ENCODE data around the gene DLK1.

Gene DLK1

GRCh38 chr14:100761481-100761880, 34.8 kb downstream of the DLK1 start:
- no peak for DNase-seq (ENCODE audit: low read depth in 2 of 2)

GRCh38 chr14:100762089-100762515, 35.4 kb downstream of the DLK1 start:
- no peak for DNase-seq (ENCODE audit: low read depth in 2 of 2)

- DNase-seq (ENCODE audit: low read depth in 2 of 2) = no peak
Measured at GRCh38 chr14:100762901-100763300, 36.2 kb downstream of the DLK1 start.

- no peak for DNase-seq (ENCODE audit: low read depth in 2 of 2)
Measured at GRCh38 chr14:100764471-100765115, 37.9 kb downstream of the DLK1 start.

- no peak for DNase-seq (ENCODE audit: low read depth in 2 of 2)
Measured at GRCh38 chr14:100765296-100765695, 38.6 kb downstream of the DLK1 start.

GRCh38 chr14:100765991-100766390, 39.3 kb downstream of the DLK1 start:
- DNase-seq (ENCODE audit: low read depth in 2 of 2) = no peak

GRCh38 chr14:100767003-100767787, 40.5 kb downstream of the DLK1 start:
- no peak for DNase-seq (ENCODE audit: low read depth in 2 of 2)

GRCh38 chr14:100767788-100768536, 41.3 kb downstream of the DLK1 start:
- DNase-seq (ENCODE audit: low read depth in 2 of 2) = no peak

GRCh38 chr14:100769035-100769939, 42.6 kb downstream of the DLK1 start:
- no peak for DNase-seq (ENCODE audit: low read depth in 2 of 2)

GRCh38 chr14:100770046-100770445, 43.4 kb downstream of the DLK1 start:
- no peak for DNase-seq (ENCODE audit: low read depth in 2 of 2)

GRCh38 chr14:100770605-100771120, 44.0 kb downstream of the DLK1 start:
- no peak for DNase-seq (ENCODE audit: low read depth in 2 of 2)

- DNase-seq (ENCODE audit: low read depth in 2 of 2) = no peak
Measured at GRCh38 chr14:100771121-100771800, 44.6 kb downstream of the DLK1 start.

GRCh38 chr14:100772607-100773165, 46.0 kb downstream of the DLK1 start:
- no peak for DNase-seq (ENCODE audit: low read depth in 2 of 2)

GRCh38 chr14:100773331-100774163, 46.9 kb downstream of the DLK1 start:
- no peak for DNase-seq (ENCODE audit: low read depth in 2 of 2)

- no peak for DNase-seq (ENCODE audit: low read depth in 2 of 2)
Measured at GRCh38 chr14:100774164-100774537, 47.5 kb downstream of the DLK1 start.

GRCh38 chr14:100775351-100775830, 48.7 kb downstream of the DLK1 start:
- DNase-seq (ENCODE audit: low read depth in 2 of 2) = no peak

GRCh38 chr14:100775831-100776591, 49.3 kb downstream of the DLK1 start:
- no peak for DNase-seq (ENCODE audit: low read depth in 2 of 2)

- DNase-seq (ENCODE audit: low read depth in 2 of 2) = no peak
Measured at GRCh38 chr14:100776681-100777365, 50.1 kb downstream of the DLK1 start.
